Esophagus squamous epithelium (tissue), 4 donors: Measurements from ENCODE around the gene ARHGAP26. TPM values are rescaled to one million over a fixed set of nuclear protein-coding genes. Genes with fewer than 3 reads are reported as not detected.

Source experiments
- total RNA-seq, 4 donors: library from RNA; depleted of rRNA; stranded (reverse); fragments of >200 nt; gene quantifications; one replicate each; pipeline ENCODE4 v1.1.0, GENCODE V29; 2016

Gene ARHGAP26
- total RNA-seq, 4 donors from 2014 or later, result 4.4 to 18.7 (median 15.4) TPM

Other genes with a start within 250 kb of the ARHGAP26 start
- gene FGF1, start 84.3 kb upstream of the ARHGAP26 start, total RNA-seq, result 1 to 10 TPM in 2 of 4 donors, under 1 TPM in 1, not detected in 1; 0.38 to 2.4 (median 1.6) TPM